ENCODE results near the gene DYRK1A.

Gene DYRK1A

GRCh38 chr21:37385179-37385765 is 18.7 kb downstream of the DYRK1A start:
- DNase-seq (ENCODE audit: low spot score): no peak

DNA sequence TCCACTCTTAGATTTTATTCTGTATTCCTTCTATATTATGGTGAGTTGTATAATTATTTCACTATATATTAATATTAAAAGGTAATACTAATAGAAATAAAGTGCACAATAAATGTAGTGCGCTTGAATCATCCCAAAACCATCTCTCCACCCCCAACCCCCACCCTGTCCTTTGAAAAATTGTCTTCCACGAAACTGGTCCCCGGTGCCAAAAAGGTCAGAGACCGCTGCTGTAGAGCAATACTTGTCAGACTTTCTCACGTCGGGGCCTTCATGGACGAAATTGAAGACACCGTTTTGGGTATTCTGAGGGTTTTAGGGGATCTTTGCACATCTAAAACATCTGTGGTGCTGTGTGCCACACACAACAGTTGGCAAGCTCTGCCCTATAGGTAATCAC is 19.6 kb downstream of the DYRK1A start:
- DNase-seq (ENCODE audit: low spot score): no peak

GRCh38 chr21:37389456-37389855 is 22.9 kb downstream of the DYRK1A start:
- DNase-seq (ENCODE audit: low spot score): no peak

GRCh38 chr21:37391666-37392065 is 25.1 kb downstream of the DYRK1A start:
- no peak for DNase-seq (ENCODE audit: low spot score)

DNA sequence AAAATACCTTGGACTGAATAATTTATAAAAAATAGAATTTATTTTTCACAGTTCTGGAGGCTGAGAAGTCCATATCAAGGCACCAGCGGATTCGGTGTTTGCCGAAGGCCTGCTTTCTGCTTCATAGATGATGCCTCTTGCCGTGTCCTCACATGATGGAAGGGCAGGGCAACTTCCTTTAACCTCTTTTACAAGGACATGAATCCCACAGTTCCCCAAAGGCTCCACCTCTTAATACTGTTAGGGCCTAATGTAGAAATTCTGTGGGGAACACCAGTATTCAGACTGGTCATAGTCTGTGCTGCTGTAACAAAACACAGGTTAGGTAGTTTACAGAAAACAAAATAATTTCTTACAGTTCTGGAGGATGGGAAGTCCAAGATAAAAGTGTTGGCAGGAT is 25.9 kb downstream of the DYRK1A start:
- no peak for DNase-seq (ENCODE audit: low spot score)

GRCh38 chr21:37393030-37393429 is 26.5 kb downstream of the DYRK1A start:
- DNase-seq (ENCODE audit: low spot score): no peak

DNA sequence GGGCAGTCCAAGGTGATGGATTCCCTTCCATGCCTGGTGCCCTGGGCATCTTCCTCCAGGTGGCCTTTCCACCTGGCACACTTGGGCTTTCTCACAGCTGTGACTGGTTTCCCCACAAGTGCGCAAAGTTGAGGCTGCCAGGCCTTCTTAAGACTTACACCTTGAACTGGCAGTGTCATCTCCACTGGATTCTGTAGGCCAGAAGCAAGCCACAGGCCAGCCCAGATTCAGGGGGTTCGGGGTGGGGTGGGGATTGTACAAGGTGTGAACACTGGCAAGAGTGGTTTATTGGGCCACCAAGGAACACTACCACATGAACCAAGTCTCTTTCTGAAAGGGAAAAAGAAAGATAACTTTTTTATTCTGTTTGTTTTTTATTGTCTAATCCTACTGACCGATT is 27.2 kb downstream of the DYRK1A start:
- DNase-seq (ENCODE audit: low spot score): no peak

- no peak for DNase-seq (ENCODE audit: low spot score)
Observed at GRCh38 chr21:37395961-37396360, 29.4 kb downstream of the DYRK1A start.

DNA sequence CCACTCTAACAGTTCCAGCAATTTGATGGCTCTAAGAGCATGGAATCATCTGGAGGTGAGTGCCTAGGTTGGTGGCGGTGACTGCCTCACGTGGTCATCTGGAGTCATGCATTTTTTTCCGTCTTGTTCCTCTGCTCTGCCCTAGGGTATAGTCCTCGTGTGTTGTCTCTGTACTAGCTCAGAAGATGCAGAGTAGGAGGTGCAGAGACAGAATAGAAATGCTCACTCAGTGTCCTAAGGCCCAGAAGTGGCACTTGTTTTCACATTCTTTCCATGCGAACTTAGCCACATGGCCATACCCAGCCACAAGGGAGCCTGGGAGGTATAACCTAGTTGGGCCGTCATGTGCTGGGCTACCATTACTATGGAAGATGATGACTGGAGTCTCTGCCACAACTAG is 30.3 kb downstream of the DYRK1A start:
- DNase-seq (ENCODE audit: low spot score): no peak

DNA sequence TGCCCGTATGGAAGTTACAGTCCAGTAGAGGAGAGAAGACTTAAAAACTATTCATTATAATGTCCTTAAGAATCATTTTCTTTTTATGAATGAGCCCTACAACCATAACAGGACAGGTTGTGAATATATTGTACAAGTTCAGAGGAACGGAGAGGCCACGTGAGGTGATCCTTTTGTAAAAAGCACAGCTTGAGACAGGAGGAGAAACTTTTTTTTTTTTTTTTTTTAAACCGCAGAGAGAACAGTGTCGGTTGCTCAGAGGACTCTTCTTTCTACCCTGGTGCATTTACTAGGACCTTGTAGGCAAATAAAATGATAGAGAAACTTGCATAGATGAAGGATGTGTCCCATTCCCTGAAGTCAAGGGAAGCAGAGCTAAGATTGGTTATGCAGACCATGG is 32.1 kb downstream of the DYRK1A start:
- no peak for DNase-seq (ENCODE audit: low spot score)

GRCh38 chr21:37402251-37402867 is 35.8 kb downstream of the DYRK1A start:
- DNase-seq (ENCODE audit: low spot score): no peak

- no peak for DNase-seq (ENCODE audit: low spot score)
Observed at GRCh38 chr21:37405629-37406028, 39.1 kb downstream of the DYRK1A start.

- DNase-seq (ENCODE audit: low spot score): no peak
Observed at GRCh38 chr21:37407719-37408420, 41.3 kb downstream of the DYRK1A start.

GRCh38 chr21:37408464-37409193 is 42.1 kb downstream of the DYRK1A start:
- no peak for DNase-seq (ENCODE audit: low spot score)

- no peak for DNase-seq (ENCODE audit: low spot score)
Observed at GRCh38 chr21:37410639-37411038, 44.1 kb downstream of the DYRK1A start.

DNA sequence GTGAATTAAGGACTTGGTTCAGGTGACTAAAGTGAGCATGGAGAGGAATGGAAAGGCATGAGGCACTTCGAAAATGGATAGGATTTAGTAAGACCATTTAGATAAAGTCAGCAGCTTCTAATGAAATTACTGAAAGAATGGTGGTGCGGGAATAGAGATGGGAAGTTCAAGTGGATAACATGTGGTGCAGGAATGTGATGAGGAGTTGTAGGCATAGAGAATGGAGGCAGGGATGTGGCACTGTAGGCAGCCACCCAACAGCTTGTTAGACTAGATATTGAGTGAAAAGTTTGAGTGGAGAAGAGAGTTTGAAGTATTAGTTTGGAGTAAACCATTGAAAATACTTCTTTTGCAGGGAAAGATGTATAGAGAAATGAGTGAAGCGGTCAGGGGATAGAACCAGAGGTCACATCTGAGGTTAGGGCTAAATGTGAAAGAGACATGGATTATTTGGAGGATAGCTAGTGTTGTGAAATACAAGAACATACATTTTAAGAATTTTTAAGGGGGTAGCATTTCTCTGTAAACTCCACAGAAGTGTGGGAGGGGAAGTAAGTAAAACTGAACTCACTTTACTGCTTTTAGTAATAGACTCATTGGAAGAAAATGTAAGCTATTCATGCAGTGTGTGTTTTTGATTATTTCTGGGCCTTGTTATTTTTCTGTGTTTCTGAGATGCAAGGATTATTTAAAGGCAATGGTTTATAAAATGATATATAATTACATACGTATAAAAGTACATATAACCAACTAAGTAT is 46.2 kb downstream of the DYRK1A start:
- DNase-seq (ENCODE audit: low spot score): no peak

GRCh38 chr21:37413553-37414291 is 47.1 kb downstream of the DYRK1A start:
- no peak for DNase-seq (ENCODE audit: low spot score)

DNA sequence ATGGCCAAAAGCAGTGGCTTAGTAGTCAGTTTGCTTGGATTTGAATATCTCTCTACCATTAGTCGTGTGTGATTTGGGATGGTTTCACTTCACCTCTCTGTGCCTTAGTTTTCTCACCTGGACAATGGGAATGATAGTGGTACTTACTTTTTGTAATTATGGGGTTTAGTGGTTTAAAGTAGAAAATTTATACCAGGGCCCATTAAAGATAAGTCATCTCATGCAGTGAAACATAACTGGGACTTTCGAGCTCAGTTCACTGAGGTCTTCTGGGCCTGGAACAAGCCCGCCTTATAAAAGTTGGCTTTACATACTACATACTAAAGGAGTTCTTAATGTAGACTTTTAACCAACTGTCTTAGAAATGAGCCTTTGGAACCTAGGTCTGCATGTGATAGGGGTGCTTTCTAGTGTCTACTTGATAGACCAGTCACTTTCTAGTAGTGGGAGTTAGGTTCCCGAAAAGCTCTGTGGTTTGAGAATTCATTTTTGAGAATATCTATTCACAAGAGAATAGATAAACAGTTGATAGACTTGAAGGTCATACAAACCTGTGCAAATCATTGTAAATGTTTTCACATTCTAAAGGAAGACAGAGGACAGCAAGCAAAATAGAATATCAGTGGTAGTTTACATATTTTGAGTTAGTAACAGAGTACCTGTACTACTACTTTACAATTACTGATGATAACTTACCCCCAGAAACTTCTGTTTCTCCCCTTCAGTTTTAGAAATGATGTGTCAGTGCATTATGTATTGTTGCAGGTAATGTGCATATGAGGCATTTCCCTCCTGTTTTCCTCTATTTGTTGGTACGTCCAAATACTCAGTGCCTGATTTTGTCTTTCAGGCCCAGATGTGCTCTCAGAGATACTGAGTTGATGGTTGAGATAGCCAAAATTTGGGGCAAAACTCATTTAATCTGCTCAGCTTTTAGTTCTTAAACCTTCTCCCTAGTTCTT is 48.0 kb downstream of the DYRK1A start:
- no peak for DNase-seq (ENCODE audit: low spot score)

DNA sequence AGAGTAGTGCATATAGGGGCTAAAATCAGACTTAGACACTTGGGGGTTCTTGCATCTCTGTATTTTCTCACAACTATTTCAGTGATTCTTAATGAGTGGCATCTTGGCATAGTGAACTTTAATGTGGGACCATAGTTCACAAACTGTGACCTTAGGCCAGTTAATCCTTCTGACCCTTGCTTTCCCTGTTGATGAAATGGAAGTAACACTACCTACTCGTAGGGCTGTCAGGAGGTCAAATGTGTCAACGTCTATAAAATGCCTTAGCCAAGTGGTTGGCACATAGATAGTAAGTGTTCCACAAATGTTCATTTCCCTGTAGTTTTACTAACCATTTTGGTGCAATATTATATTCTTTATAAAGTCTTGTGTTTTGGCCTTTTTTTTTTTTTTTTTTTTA is 49.4 kb downstream of the DYRK1A start:
- DNase-seq (ENCODE audit: low spot score): no peak

DNA sequence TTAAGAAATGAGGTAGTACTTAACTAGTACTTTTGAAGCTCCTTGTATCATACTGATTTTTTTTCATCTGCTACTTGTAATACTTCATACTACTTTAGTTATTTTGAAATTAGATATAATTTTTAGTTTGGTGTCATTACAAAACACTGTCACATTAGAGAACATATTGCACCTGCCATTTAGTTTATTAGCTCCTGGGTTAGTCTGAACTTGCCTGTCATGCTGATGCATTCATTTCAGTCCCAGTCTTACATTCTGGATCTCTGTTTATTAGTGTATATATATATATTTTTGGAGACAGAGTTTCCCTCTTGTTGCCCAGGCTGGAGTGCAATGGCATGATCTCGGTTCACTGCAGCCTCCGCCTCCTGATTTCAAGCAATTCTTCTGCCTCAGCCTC is 50.3 kb downstream of the DYRK1A start:
- DNase-seq (ENCODE audit: low spot score): no peak
